PC-3 (cell line): Measurements from ENCODE around the gene FOXP1. TPM values are rescaled to one million over a fixed set of nuclear protein-coding genes. Genes with fewer than 3 reads are reported as not detected.

ENCODE experiments used
- ATAC-seq: fragments of 200-7000 bp; cut with Tn5 transposase; 2 replicates; pipeline ENCODE4 v1.9.1; 2020; ENCODE audit warnings: mild to moderate bottlenecking, moderate library complexity
- BruUV-seq: library from RNA; stranded (reverse); fragments of 400-500 nt; replicated peaks from 2 replicates; lab custom pipeline; 2021; lab: Mats Ljungman, UMichigan
- CTCF ChIA-PET: fragments of 300-600 bp; sonication (Branson Sonifier 250); formaldehyde crosslinking; loops from one replicate; lab custom pipeline; 2022; ENCODE audit warnings: antibody characterized with exemption; lab: Charles Lee
- POLR2A ChIA-PET: fragments of 300-600 bp; sonication (Branson Sonifier 250); formaldehyde crosslinking; loops from one replicate; lab custom pipeline; 2022; ENCODE audit warnings: antibody characterized with exemption; ENCODE audit not compliant: unreplicated experiment; lab: Charles Lee
- DNase-seq: peaks from one replicate; pipeline ENCODE4 v3.0.0-alpha.2; 2015
- H2AFZ ChIP-seq: fragments of 300-600 bp; sonication (generic); 2 replicates; pipeline ENCODE4 v1.6.0; 2016; ENCODE audit warnings: antibody characterized with exemption, low read length
- H3F3A ChIP-seq: fragments of 300-600 bp; sonication (generic); one replicate; pipeline ENCODE4 v1.6.0; 2017; ENCODE audit warnings: antibody characterized with exemption, low read length, control low read depth, mild to moderate bottlenecking; ENCODE audit not compliant: unreplicated experiment
- H3K27ac ChIP-seq: fragments of 300-600 bp; sonication (generic); 2 replicates; pipeline ENCODE4 v1.5.1; 2016; ENCODE audit warnings: mild to moderate bottlenecking, low read length
- H3K27me3 ChIP-seq: fragments of 300-600 bp; sonication (generic); 2 replicates; pipeline ENCODE4 v1.6.1; 2016; ENCODE audit warnings: low read length, mixed read lengths
- H3K36me3 ChIP-seq: fragments of 300-600 bp; sonication (generic); 2 replicates; pipeline ENCODE4 v1.6.1; 2016; ENCODE audit warnings: low read depth, mixed run types, low read length, mixed read lengths
- H3K4me1 ChIP-seq: fragments of 300-600 bp; sonication (generic); 2 replicates; pipeline ENCODE4 v1.5.1; 2016; ENCODE audit warnings: low read length; ENCODE audit not compliant: insufficient read depth
- H3K4me2 ChIP-seq: fragments of 300-600 bp; sonication (generic); 2 replicates; pipeline ENCODE4 v1.6.0; 2016; ENCODE audit warnings: low read length
- H3K4me3 ChIP-seq: fragments of 300-600 bp; sonication (generic); 2 replicates; pipeline ENCODE4 v1.5.1; 2016; ENCODE audit warnings: mild to moderate bottlenecking, low read length, mixed read lengths
- H3K79me2 ChIP-seq: fragments of 300-600 bp; sonication (generic); 2 replicates; pipeline ENCODE4 v1.6.1; 2017; ENCODE audit warnings: low read length, mixed read lengths
- H3K9ac ChIP-seq: fragments of 300-600 bp; sonication (generic); 2 replicates; pipeline ENCODE4 v1.6.0; 2016; ENCODE audit warnings: mild to moderate bottlenecking, low read length
- H3K9me2 ChIP-seq: fragments of 300-600 bp; sonication (generic); replicated peaks from 2 replicates; pipeline ENCODE4 v1.6.1; 2016; ENCODE audit warnings: mixed run types, low read length, mixed read lengths
- H3K9me3 ChIP-seq: fragments of 300-600 bp; sonication (generic); 2 replicates; pipeline ENCODE4 v1.6.1; 2016; ENCODE audit warnings: low read length, mixed read lengths
- H4K20me1 ChIP-seq: fragments of 300-600 bp; sonication (generic); 2 replicates; pipeline ENCODE4 v1.6.1; 2016; ENCODE audit warnings: low read length, mixed read lengths
- EZH2 ChIP-seq: fragments of 300-600 bp; sonication (generic); IDR thresholded peaks from one replicate; pipeline ENCODE4 v1.6.1; 2017; ENCODE audit warnings: antibody characterized with exemption, mild to moderate bottlenecking, low read length; ENCODE audit not compliant: unreplicated experiment
- EZH2phosphoT487 ChIP-seq: fragments of 300-600 bp; sonication (generic); IDR thresholded peaks from 2 replicates; pipeline ENCODE4 v1.6.1; 2018; ENCODE audit warnings: mild to moderate bottlenecking, antibody characterized with exemption, low read length, borderline replicate concordance
- intact Hi-C: fragments of 100-400 bp; cut with micrococcal nuclease; formaldehyde crosslinking; loops from 2 replicates; pipeline ENCODE4 v1.9.0; 2023
- total RNA-seq: library from RNA; depleted of rRNA; stranded (reverse); fragments of >200 nt; gene quantifications from 2 replicates; pipeline ENCODE4 v1.2.3, GENCODE V29; 2014
- TF ChIP-seq, protein P1 (sequence below): fragments of 300-600 bp; sonication (generic); conservative IDR thresholded peaks from 2 replicates; pipeline ENCODE4 v1.5.1; 2017; ENCODE audit warnings: antibody characterized with exemption, low read depth, mild to moderate bottlenecking, low read length

The FOXP1 gene
- total RNA-seq, 1 experiment from 2014 or later, result 35.3 TPM

DNA sequence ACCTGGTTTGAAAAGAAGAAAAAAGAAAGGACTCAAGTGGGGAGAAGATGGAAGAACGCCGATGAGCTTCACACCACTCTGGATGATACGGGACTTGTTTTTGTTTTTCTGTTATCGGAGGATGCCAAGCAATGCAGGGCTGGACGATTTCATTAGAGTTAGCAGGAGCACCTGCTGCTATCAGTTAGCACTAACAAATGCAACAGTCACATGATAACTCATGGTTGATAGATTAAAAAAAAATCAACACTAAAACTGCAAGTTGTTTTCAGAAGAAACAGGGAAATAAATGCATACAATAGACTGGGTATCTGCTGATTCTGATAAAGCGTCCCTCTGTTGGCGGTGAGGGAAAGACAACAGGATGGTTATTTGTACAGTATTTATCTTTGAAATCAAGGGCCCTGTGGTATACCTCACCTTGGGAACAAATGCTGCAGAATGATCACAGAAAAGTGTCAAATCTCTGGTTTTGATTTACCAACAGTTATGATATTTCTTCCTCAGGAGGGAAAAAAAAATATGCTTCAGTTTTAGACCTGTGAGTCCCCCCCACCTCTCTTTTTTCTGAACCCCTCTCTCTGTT, 575.1 kb downstream of the FOXP1 start:
- Histone ChIP-seq H3K9me3 (no peaks in the 10 kb centered on the region), H3K9me2 (no peaks in the 10 kb centered on the region), H3K27ac (no peak overlapping the region), H3K36me3 (0 out of 2 replicates have a peak, but pooled peaks cover 3% of the 10 kb centered on the region), H3K9ac (no peak overlapping the region), H3F3A (peaks cover 7% of the 10 kb centered on the region), H3K79me2 (peaks cover 8% of the 10 kb centered on the region; the same call in 1 of the 2 replicates), H4K20me1 (no peaks in the 10 kb centered on the region), H3K27me3 (no peaks in the 10 kb centered on the region), H3K4me3 (no peak overlapping the region), H2AFZ (no peak overlapping the region), H3K4me1 (peaks cover 24% of the 10 kb centered on the region), H3K4me2 (no peak overlapping the region)
- intact Hi-C loops, result no loop called here
- no peak for ATAC-seq
- TF ChIP-seq, protein P1, sequence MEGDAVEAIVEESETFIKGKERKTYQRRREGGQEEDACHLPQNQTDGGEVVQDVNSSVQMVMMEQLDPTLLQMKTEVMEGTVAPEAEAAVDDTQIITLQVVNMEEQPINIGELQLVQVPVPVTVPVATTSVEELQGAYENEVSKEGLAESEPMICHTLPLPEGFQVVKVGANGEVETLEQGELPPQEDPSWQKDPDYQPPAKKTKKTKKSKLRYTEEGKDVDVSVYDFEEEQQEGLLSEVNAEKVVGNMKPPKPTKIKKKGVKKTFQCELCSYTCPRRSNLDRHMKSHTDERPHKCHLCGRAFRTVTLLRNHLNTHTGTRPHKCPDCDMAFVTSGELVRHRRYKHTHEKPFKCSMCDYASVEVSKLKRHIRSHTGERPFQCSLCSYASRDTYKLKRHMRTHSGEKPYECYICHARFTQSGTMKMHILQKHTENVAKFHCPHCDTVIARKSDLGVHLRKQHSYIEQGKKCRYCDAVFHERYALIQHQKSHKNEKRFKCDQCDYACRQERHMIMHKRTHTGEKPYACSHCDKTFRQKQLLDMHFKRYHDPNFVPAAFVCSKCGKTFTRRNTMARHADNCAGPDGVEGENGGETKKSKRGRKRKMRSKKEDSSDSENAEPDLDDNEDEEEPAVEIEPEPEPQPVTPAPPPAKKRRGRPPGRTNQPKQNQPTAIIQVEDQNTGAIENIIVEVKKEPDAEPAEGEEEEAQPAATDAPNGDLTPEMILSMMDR, result no peak
- no peak for TF ChIP-seq EZH2
- no peak for TF ChIP-seq EZH2phosphoT487
- ChIA-PET POLR2A (no interaction called here), CTCF (interaction anchor here (0.6 kb wide), 1 partner anchor 201 kb away, joined by 3 read pairs; no protein-coding TSS in a partner anchor)
- DNase-seq, result no peak
- BruUV-seq, result no TSS peak

DNA sequence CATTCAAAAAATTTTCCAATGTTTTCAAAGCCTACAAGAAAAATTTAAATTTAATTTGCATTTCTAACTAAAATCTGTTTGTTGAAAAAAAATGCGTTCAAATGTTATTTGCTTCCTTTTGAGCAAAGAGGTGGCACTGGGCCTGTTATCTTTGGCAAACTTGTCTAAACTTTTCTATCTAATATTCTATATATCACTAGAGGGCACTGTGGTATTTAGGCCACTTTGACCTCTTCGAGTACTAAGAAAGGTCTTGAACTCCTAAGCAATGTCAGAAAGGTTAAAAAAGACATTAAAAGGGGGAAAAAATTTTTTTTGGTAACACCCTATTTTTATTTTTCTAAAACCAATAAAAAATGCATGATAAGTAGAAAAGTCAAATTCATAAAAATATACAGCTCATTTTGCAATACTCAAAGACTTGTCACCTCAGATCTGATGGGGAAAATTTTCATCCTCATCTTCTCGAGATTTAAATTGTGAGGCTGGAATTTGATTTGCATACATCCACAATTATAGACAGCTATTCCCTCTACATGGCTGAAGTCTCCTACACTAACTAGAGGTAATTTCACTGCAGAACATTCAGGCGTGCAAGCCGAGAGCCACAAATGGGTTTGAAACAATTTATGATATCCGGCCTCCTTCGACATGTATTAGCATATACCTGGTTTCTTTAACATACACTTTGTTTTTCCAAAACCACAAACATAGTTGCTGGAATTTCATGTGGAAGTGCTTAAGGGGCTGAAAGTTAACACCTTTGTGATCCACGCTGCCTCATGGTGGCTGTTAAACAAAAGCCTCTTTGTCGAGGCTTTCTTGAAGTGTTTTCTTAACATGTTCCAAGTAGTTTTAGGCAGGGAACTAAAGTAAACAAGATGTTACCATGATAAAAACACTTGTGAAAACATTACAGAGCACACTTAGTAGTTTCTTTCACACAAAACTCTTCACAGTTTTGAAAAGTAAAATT, 576.4 kb downstream of the FOXP1 start:
- ATAC-seq, result peak; percentile 60
- Histone ChIP-seq H3K36me3 (no peaks in the 10 kb centered on the region), H3K79me2 (peaks cover 8% of the 10 kb centered on the region; the same call in 1 of the 2 replicates), H3K4me2 (no peak overlapping the region), H3K9ac (no peak overlapping the region), H3K9me3 (no peaks in the 10 kb centered on the region), H3F3A (peaks cover 7% of the 10 kb centered on the region), H4K20me1 (no peaks in the 10 kb centered on the region), H3K27me3 (no peaks in the 10 kb centered on the region), H3K4me3 (no peak overlapping the region), H3K9me2 (no peaks in the 10 kb centered on the region), H2AFZ (no peak overlapping the region), H3K27ac (peak overlapping the region; percentile 35), H3K4me1 (peaks cover 23% of the 10 kb centered on the region)
- CTCF ChIA-PET, result interaction anchor here (0.6 to 0.7 kb wide), 4 partner anchors 16 to 201 kb away, joined by 3 to 4 read pairs (median 4); no protein-coding TSS in a partner anchor
- peak; percentile 69 for DNase-seq
- intact Hi-C loops, result loop anchor here (1.0 to 2.0 kb wide), 6 partner anchors 42 to 646 kb away; no protein-coding TSS in a partner anchor
- no peak for TF ChIP-seq EZH2
- TF ChIP-seq, protein P1, result peak; percentile 82
- no TSS peak for BruUV-seq
- POLR2A ChIA-PET, result interaction anchor here (0.6 kb wide), 3 partner anchors 53 to 403 kb away, joined by 3 to 27 read pairs (median 4); no protein-coding TSS in a partner anchor
